Central memory CD8-positive, alpha-beta T cell (primary cell): ENCODE results near the gene TFB1M.

ENCODE experiments used
- ATAC-seq: fragments of 150-1000 bp; cut with Tn5 transposase; replicated peaks from 2 replicates; pipeline ENCODE4 v1.10.0; 2022; ENCODE audit warnings: mild to moderate bottlenecking, moderate FRiP score, moderate number of reproducible peaks; ENCODE audit not compliant: poor library complexity, severe bottlenecking; ENCODE audit errors: extremely low read depth
- DNase-seq, 2 donors: peaks; one replicate each; pipeline ENCODE4 v3.0.0; 2021; ENCODE audit warnings: low spot score in 2 of 2
- H3K27ac Mint-ChIP-seq: one replicate; pipeline ENCODE4 v1.8.0; 2022; ENCODE audit warnings: low read depth, mild to moderate bottlenecking, moderate library complexity, mixed read lengths
- H3K27me3 Mint-ChIP-seq: one replicate; pipeline ENCODE4 v1.8.0; 2022; ENCODE audit warnings: mixed read lengths
- H3K36me3 Mint-ChIP-seq: one replicate; pipeline ENCODE4 v1.8.0; 2022; ENCODE audit warnings: mild to moderate bottlenecking, moderate library complexity, mixed read lengths; ENCODE audit not compliant: insufficient read depth
- H3K4me1 Mint-ChIP-seq: one replicate; pipeline ENCODE4 v1.8.0; 2022; ENCODE audit warnings: mixed read lengths
- H3K4me3 Mint-ChIP-seq: one replicate; pipeline ENCODE4 v1.8.0; 2022; ENCODE audit warnings: mild to moderate bottlenecking, moderate library complexity, mixed read lengths
- H3K9me3 Mint-ChIP-seq: one replicate; pipeline ENCODE4 v1.8.0; 2022; ENCODE audit warnings: mixed read lengths

TFB1M gene

DNA sequence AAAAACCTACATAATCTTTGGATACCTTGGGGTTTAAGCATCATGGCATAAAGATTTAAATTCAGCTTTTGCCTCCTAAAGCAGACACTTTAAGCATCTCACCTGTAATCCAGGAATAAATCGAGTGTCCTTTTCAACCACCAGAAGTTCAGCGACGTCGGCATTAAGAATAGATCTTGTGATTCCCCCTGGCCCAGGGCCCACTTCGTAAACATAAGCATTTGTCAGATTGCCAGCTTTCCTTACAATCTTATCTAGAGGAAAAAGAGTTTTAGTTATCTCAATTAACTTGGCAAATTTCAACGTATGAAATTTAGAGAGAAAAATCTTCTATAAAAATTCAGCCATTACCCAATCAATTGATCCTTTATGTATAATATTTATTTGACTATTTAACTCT is 3.2 kb downstream of the TFB1M start:
- H3K9me3 Mint-ChIP-seq, result no peaks in the 10 kb centered on the region
- H3K4me3 Mint-ChIP-seq, result no peak overlapping the region
- H3K36me3 Mint-ChIP-seq, result peaks cover 21% of the 10 kb centered on the region
- ATAC-seq (no peak), DNase-seq (no peak)
- H3K27ac Mint-ChIP-seq, result no peak overlapping the region
- no peaks in the 10 kb centered on the region for H3K27me3 Mint-ChIP-seq
- peaks cover 49% of the 10 kb centered on the region for H3K4me1 Mint-ChIP-seq

DNA sequence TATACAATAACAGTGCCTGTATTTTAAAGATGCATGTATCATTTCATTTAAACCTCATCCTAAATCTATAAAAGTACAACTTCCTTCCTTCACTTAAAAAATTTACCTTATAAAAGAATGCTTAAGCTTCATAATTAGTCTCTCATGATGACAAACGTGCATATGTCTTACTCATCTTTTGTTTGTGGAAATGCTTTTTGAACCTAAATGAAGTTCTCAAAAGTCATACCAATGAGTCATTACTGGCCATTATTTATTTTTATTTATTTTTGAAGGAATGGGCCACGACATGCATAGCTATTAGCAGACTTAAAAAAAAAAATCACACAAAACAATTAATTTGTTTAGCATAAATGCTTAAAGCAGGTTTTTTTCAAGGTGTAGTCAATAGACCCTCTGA is 3.7 kb downstream of the TFB1M start:
- peaks cover 24% of the 10 kb centered on the region for H3K36me3 Mint-ChIP-seq
- no peak overlapping the region for H3K4me3 Mint-ChIP-seq
- DNase-seq, result no peak
- ATAC-seq, result no peak
- H3K27ac Mint-ChIP-seq, result no peak overlapping the region
- peaks cover 49% of the 10 kb centered on the region for H3K4me1 Mint-ChIP-seq
- no peaks in the 10 kb centered on the region for H3K9me3 Mint-ChIP-seq
- H3K27me3 Mint-ChIP-seq, result no peaks in the 10 kb centered on the region

DNA sequence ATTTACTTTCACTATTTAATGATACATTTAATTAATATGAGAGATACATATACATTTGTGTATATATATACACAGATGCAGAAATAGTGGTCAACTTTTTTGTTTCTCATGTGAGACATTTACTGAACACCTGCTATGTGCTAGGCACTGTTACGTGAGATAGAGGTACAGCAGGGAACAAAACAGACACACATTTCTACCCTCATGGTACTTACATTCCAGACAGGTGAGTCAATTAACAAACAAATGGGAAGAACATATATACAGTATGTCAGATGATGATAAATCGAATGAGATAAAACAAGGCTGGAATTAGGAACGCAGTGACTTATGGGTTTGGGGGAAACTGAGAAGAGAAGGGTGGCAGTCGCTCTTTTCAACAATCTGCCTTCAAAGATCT is 5.1 kb downstream of the TFB1M start:
- DNase-seq, result no peak
- ATAC-seq, result no peak
- Mint-ChIP-seq H3K27me3 (no peaks in the 10 kb centered on the region), H3K9me3 (no peaks in the 10 kb centered on the region), H3K4me3 (no peak overlapping the region), H3K36me3 (peaks cover 22% of the 10 kb centered on the region), H3K27ac (no peak overlapping the region), H3K4me1 (peaks cover 36% of the 10 kb centered on the region)

- ATAC-seq, result no peak
These were observed 7.3 kb downstream of the TFB1M start for GRCh38 chr6:155306958-155307357.

GRCh38 chr6:155303361-155303870 is 10.9 kb downstream of the TFB1M start:
- ATAC-seq (no peak), DNase-seq (no peak)
- H3K27ac Mint-ChIP-seq, result no peak overlapping the region
- no peaks in the 10 kb centered on the region for H3K27me3 Mint-ChIP-seq
- no peaks in the 10 kb centered on the region for H3K9me3 Mint-ChIP-seq
- H3K4me1 Mint-ChIP-seq, result peaks cover 13% of the 10 kb centered on the region
- no peak overlapping the region for H3K4me3 Mint-ChIP-seq
- H3K36me3 Mint-ChIP-seq, result peaks cover 23% of the 10 kb centered on the region

More at GRCh38 chr6:155306958-155307357, 7.3 kb downstream of the TFB1M start:
- no peak for DNase-seq
- H3K9me3 Mint-ChIP-seq, result no peaks in the 10 kb centered on the region
- H3K27ac Mint-ChIP-seq, result peak overlapping the region; percentile 10
- H3K36me3 Mint-ChIP-seq, result peaks cover 25% of the 10 kb centered on the region
- H3K4me1 Mint-ChIP-seq, result peaks cover 29% of the 10 kb centered on the region
- H3K4me3 Mint-ChIP-seq, result no peak overlapping the region
- no peaks in the 10 kb centered on the region for H3K27me3 Mint-ChIP-seq

DNA sequence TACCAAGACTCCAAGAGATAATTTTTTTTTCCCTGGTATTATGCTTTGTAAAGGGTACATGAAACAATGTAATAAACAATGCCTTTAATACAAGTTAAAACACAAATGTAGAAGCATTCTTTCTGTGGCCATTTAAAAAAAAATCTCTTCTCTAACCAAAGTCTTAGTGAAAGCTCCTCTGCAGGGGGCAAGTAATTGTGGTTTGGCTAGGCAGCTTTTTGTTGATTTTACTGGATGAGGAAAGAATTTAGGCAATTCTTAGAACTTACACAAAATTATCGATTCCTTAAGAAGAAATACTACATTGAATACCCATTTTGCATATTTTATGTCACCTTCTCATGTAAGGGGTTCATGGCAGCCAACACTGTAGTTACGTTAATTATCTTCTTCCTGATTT is 12.4 kb downstream of the TFB1M start:
- peaks cover 26% of the 10 kb centered on the region for H3K36me3 Mint-ChIP-seq
- ATAC-seq (no peak), DNase-seq (no peak)
- no peak overlapping the region for H3K4me3 Mint-ChIP-seq
- H3K27me3 Mint-ChIP-seq, result no peaks in the 10 kb centered on the region
- peaks cover 6% of the 10 kb centered on the region for H3K4me1 Mint-ChIP-seq
- no peaks in the 10 kb centered on the region for H3K9me3 Mint-ChIP-seq
- H3K27ac Mint-ChIP-seq, result no peak overlapping the region

- no peaks in the 10 kb centered on the region for H3K9me3 Mint-ChIP-seq
- H3K4me3 Mint-ChIP-seq, result no peak overlapping the region
- DNase-seq, result no peak
- peaks cover 6% of the 10 kb centered on the region for H3K4me1 Mint-ChIP-seq
- ATAC-seq, result no peak
- no peak overlapping the region for H3K27ac Mint-ChIP-seq
- H3K27me3 Mint-ChIP-seq, result no peaks in the 10 kb centered on the region
- H3K36me3 Mint-ChIP-seq, result peaks cover 19% of the 10 kb centered on the region
These were observed 16.6 kb downstream of the TFB1M start for GRCh38 chr6:155297669-155298068.

DNA sequence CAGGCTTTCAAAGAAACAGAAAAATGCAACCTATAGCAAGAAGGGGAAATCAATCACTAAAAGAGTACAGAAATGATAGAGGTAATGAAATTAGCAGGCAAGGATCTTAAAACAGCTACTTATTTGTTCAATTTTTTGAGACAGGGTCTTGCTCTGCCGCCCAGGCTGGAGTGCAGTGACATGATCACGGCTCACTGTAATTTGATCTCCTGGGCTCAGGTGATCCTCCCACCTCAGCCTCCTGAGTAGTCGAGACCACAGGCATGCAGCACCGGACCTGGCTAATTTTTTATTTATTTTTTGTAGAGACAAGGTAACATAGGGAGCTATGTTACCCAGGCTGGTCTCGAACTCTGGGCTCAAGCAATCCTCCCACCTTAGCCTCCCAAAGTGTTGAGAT is 21.6 kb downstream of the TFB1M start:
- Mint-ChIP-seq H3K27ac (no peak overlapping the region), H3K4me3 (no peak overlapping the region), H3K36me3 (peaks cover 20% of the 10 kb centered on the region), H3K9me3 (no peaks in the 10 kb centered on the region), H3K4me1 (peaks cover 12% of the 10 kb centered on the region), H3K27me3 (no peaks in the 10 kb centered on the region)
- DNase-seq, result no peak
- no peak for ATAC-seq

DNA sequence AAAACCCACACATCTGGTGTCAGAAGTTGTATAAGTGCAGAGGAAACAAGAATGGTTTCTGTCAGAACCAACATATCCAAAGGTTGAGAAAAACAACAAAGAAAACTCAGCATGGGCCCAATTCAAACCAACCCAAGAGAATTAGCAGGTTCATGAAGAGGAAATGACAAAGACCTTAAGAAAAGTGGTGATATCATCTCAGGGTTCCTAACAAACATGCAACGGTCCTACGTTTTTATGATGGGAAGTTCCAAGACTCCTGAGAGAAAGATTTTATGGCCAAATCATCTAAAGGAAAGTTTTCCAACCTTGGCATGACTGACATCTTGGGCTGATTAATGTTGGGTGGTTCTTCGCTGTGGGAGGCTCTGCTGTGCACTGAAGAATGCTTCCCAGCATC is 23.0 kb downstream of the TFB1M start:
- Mint-ChIP-seq H3K9me3 (no peaks in the 10 kb centered on the region), H3K4me1 (peaks cover 7% of the 10 kb centered on the region), H3K36me3 (peaks cover 16% of the 10 kb centered on the region), H3K27me3 (no peaks in the 10 kb centered on the region), H3K4me3 (no peak overlapping the region), H3K27ac (no peak overlapping the region)
- DNase-seq, result no peak
- no peak for ATAC-seq

DNA sequence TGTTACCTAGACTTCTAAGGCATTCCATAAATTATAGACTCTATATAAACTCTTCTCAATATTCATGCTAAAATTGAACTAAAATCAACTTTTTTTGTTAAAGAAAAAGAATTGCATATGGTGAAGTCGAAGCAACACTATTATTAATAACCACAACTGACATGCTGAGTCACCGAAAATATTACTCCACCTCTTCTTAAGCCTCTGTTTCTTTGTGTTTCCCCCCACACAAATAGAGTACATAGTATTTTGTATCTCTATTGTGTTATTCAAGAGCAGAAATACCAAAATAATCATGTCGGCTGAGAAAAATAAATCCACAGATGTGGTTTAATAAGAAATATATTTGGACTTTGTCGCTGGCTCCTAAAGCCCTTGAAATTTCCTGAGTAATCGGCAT is 23.8 kb downstream of the TFB1M start:
- H3K27ac Mint-ChIP-seq, result no peak overlapping the region
- H3K4me1 Mint-ChIP-seq, result peaks cover 7% of the 10 kb centered on the region
- ATAC-seq, result no peak
- H3K27me3 Mint-ChIP-seq, result no peaks in the 10 kb centered on the region
- H3K9me3 Mint-ChIP-seq, result no peaks in the 10 kb centered on the region
- no peak overlapping the region for H3K4me3 Mint-ChIP-seq
- no peak for DNase-seq
- peaks cover 17% of the 10 kb centered on the region for H3K36me3 Mint-ChIP-seq

GRCh38 chr6:155287762-155288161 is 26.5 kb downstream of the TFB1M start:
- H3K27me3 Mint-ChIP-seq, result no peaks in the 10 kb centered on the region
- no peaks in the 10 kb centered on the region for H3K9me3 Mint-ChIP-seq
- H3K36me3 Mint-ChIP-seq, result peaks cover 28% of the 10 kb centered on the region
- no peak overlapping the region for H3K4me3 Mint-ChIP-seq
- DNase-seq (no peak), ATAC-seq (no peak)
- H3K27ac Mint-ChIP-seq, result no peak overlapping the region
- peaks cover 7% of the 10 kb centered on the region for H3K4me1 Mint-ChIP-seq

DNA sequence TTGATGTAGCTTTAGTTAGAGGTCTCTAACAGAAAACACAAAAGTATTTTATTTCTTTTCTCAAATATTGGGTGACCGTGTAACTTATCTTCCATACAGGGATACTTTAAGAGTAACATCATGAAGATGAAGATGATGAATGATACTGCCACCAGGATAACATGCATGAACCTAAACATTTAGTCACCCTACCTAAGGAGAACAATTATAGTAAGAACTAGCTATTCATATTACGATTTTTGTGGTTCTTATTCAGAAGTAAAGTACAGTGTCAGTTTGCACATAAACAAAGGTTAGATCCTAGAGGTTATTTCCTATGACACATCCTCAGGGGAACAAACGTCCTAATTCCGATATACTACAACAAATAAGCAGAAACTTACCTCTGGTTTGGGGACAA is 29.5 kb downstream of the TFB1M start:
- Mint-ChIP-seq H3K36me3 (peaks cover 32% of the 10 kb centered on the region), H3K9me3 (no peaks in the 10 kb centered on the region), H3K27me3 (no peaks in the 10 kb centered on the region), H3K27ac (no peak overlapping the region), H3K4me1 (no peaks in the 10 kb centered on the region), H3K4me3 (no peak overlapping the region)
- DNase-seq (no peak), ATAC-seq (no peak)

GRCh38 chr6:155278319-155279049 is 35.8 kb downstream of the TFB1M start:
- Mint-ChIP-seq H3K9me3 (no peaks in the 10 kb centered on the region), H3K4me1 (peaks cover 5% of the 10 kb centered on the region), H3K36me3 (peaks cover 26% of the 10 kb centered on the region), H3K27me3 (no peaks in the 10 kb centered on the region), H3K4me3 (no peak overlapping the region), H3K27ac (peak overlapping the region; percentile 38)
- ATAC-seq (no peak), DNase-seq (no peak)
